Effector memory CD4-positive, alpha-beta T cell (primary cell): ENCODE data around the gene GOLGA6L2.

Source experiments
- DNase-seq, 3 donors: peaks; one replicate each; pipeline ENCODE4 v3.0.0-alpha.2; 2020
- H3K27ac ChIP-seq: 2 replicates; pipeline ENCODE4 v1.7.0; 2013; ENCODE audit warnings: mild to moderate bottlenecking, low read length, moderate library complexity; ENCODE audit not compliant: insufficient read depth, poor library complexity, severe bottlenecking
- H3K27me3 ChIP-seq: replicated peaks from 2 replicates; pipeline ENCODE4 v1.7.0; 2013; ENCODE audit warnings: mild to moderate bottlenecking, low read length; ENCODE audit not compliant: insufficient read depth, control insufficient read depth, poor library complexity, severe bottlenecking
- H3K36me3 ChIP-seq: 2 replicates; pipeline ENCODE4 v1.7.0; 2013; ENCODE audit warnings: mild to moderate bottlenecking, low read length, moderate library complexity; ENCODE audit not compliant: control insufficient read depth, insufficient read depth
- H3K4me1 ChIP-seq: 2 replicates; pipeline ENCODE4 v1.7.0; 2013; ENCODE audit warnings: low read length, mild to moderate bottlenecking; ENCODE audit not compliant: control insufficient read depth, insufficient read depth, poor library complexity, severe bottlenecking
- H3K4me3 ChIP-seq: 2 replicates; pipeline ENCODE4 v1.7.0; 2013; ENCODE audit warnings: low read length, low read depth, mild to moderate bottlenecking; ENCODE audit not compliant: insufficient read depth, poor library complexity, severe bottlenecking
- H3K9me3 ChIP-seq: 2 replicates; pipeline ENCODE4 v1.7.0; 2013; ENCODE audit warnings: mild to moderate bottlenecking, low read length, moderate library complexity; ENCODE audit not compliant: control insufficient read depth

The GOLGA6L2 gene

GRCh38 chr15:23395832-23396231 lies 51.2 kb downstream of the GOLGA6L2 start:
- Histone ChIP-seq H3K4me1 (no peaks in the 10 kb centered on the region), H3K27me3 (no peaks in the 10 kb centered on the region), H3K4me3 (no peak overlapping the region), H3K27ac (no peak overlapping the region), H3K9me3 (no peaks in the 10 kb centered on the region), H3K36me3 (no peaks in the 10 kb centered on the region)
- DNase-seq: no peak

- Histone ChIP-seq H3K36me3 (no peaks in the 10 kb centered on the region), H3K27me3 (no peaks in the 10 kb centered on the region), H3K4me1 (no peaks in the 10 kb centered on the region), H3K27ac (no peak overlapping the region), H3K9me3 (no peaks in the 10 kb centered on the region), H3K4me3 (no peak overlapping the region)
- DNase-seq: no peak
These were observed 51.9 kb downstream of the GOLGA6L2 start for GRCh38 chr15:23395030-23395692.
